ENCODE measurements around the gene PIP5K1B. TPM values are rescaled to one million over a fixed set of nuclear protein-coding genes. Genes with fewer than 3 reads are reported as not detected.

PIP5K1B gene
- polyA plus RNA-seq, 12 donors: 0.85 to 5.9 (median 1.4) TPM; not detected in 1

DNA sequence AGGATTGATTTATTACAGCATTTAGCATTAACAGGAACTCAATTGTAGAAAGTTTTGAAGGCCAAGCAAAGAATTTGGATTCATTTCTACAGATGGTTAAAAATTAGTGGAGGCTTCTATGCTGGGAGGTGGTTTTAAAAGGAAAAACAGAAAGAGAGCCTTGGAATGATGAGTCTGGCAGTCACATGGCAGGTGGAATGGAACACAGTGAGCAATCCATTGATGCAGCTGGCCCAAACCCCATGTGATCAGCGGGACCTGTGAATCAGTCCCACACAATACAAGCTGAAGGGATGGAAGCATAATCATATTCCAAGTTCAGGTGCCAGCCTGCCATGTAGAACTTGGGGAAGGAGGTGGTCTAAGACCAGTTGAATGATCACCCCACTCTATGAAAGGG is 147.9 kb downstream of the PIP5K1B start:
- DNase-seq: no peak

DNA sequence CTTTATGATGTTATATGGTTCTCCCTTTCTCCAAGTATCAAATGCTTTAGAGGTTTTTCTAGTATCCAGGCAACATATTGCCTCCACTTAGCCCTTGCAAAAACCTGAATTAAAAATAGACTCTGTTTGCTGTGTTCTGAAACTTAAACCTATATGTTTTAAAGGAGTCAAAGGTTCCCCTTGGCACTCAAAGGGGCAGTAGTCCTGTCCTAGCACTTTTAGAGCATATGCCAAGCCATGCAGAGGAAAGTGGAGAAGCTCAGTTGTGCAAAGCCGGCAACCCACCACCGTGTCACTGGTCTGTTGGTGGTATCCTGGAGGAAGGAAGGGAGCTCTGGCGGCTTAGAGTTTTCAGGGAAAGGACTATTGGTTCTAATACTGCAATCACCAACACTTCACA is 154.3 kb downstream of the PIP5K1B start:
- DNase-seq: no peak

DNA sequence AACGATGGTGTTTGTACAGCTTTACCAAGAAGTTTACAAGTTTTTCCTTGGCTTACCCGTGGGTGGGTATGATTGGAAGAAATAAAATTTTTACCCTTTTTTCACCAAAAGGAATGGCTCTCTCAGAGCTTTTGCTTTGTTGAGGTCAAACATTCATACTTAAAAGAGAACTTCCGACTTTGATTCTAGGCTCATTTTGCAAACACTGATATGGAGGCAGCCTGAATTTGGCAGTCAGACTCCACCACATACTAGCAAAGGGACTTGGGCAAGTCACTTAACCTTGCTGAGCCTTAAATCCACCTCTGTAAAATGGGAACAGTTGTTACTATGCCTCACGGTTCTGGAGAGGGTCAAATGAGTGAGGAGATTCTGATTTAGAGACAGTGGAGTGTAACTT is 155.4 kb downstream of the PIP5K1B start:
- no peak for DNase-seq

DNA sequence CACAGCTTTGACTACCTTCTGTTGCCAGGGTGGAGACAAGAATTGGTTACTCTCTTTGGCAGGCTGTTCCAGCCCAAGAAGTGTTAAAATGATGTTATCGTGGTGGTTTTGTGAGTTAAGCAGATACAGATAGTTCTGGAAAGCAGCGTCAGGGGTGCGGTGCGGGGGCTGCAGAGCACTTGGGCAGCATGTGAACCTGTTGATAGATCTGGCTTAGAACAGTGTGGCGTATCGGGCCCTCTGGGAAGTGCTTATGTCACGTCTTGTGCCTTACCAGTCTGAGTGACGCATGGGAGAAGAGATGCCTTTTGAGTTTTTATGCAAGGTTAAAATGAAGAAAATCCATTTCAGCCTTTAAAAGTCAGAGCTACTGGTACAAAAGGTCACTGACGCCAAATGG is 156.4 kb downstream of the PIP5K1B start:
- DNase-seq: no peak

DNA sequence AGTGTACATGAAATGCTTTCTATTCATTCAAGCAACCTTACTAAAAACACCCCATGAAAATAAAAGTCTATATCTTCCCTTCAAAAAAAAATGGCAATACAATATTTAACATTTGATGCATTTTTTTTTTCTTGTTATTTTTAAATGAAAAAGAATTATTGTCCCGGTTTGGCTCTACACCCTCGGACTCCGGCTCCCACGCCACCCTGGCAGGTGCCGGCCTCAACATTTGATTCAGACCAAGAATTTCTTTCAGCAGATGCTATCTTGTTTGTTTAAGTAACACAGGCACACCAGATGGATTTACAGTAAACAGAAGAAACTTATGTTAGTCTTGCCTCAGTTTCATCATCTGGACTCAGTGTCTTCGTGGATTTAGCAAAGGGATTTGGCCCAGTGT is 162.0 kb downstream of the PIP5K1B start:
- no peak for DNase-seq

DNA sequence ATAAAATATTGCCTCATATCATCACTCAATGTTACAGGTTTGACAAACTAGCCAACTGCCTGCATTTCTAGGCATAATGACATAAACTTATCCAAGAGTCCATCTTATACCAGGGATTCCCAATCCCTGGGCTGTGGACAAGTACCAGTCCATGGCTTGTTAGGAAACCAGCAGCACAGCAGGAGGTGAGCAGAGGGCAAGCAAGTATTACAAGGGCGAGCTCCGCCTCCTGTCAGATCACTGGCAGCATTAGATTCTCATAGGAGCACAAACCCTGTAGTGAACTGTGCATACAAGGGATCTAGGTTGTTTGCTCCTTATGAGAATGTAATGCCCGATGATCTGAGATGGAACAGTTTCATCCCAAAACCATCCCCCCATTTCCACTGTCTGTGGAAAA is 164.0 kb downstream of the PIP5K1B start:
- no peak for DNase-seq

DNA sequence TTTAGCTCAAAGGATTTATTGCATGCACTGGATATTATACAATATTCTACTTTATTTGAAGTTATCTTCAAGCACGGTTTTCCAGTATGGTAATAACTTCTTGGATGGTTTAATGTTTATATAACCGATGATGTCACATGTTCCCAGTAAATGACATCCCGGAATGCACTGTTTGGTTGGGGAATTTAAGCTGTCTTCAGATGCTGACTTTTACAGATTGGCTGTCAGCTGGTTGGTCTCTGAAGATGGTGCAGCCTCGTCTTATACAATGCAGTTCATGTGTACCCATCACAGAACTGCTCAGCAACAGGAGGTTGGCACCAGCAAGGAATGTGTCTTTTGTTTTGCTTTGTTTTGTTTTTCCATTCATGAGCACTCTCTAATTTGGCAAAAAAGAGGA is 165.0 kb downstream of the PIP5K1B start:
- no peak for DNase-seq

DNA sequence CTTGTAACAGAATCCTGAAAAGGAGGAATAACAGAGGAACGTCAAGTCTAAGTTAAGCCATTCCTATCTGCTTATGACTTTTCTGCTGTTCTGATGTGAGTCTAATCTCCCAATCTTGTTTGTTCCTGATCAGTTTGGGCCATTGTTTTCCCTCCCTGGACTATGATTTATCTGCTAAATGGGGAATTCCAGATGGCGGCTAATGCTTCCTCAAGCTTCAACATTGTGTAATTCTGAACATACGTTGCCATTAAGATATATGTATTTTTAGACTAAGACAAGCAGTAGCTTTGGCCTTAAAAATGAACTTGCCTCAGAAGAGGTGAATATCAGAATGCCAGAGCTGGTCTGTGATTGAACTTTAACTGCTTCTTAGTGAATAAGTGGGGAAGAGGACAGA is 166.2 kb downstream of the PIP5K1B start:
- DNase-seq: no peak

DNA sequence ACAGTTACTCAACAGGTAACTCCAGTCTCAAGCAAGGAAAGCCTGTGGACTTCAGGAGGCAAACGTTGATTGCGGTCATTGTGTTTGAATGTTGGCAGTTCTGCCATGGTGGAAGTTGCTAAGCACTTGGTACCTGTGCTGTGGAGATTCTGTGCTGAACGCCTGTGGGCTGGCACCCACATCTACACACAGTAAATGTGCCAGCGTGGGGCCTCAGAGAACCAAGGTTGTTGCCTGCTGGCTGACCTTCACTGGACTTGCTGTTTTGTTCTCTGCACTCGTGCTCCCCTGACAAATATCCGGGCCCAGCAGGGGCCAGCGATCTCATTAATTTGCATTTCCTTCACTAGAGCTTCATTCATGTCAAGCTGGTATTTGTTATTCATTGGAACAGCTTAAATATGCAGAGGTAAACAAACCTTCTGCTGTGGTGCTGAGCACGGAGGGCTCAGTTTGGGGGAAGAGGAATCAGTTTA is 167.0 kb downstream of the PIP5K1B start:
- no peak for DNase-seq

DNA sequence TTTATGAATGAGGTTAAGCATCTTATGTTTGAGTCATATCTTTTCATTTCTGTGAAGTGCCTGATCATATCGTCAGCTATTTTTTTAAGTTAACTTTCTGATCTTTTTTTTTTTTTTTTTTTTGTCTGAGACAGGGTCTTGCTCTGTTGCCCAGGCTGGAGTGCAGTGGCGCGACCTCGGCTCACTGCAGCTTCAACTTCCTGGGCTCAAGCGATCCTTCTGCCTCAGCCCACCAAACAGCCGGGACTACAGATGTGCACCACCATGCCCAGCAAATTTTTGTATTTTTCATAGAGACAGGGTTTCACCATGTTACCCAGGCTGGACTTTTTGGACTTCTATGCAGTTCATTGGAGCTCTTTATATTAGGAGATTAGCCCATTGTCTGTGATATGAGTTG is 168.1 kb downstream of the PIP5K1B start:
- DNase-seq: no peak

DNA sequence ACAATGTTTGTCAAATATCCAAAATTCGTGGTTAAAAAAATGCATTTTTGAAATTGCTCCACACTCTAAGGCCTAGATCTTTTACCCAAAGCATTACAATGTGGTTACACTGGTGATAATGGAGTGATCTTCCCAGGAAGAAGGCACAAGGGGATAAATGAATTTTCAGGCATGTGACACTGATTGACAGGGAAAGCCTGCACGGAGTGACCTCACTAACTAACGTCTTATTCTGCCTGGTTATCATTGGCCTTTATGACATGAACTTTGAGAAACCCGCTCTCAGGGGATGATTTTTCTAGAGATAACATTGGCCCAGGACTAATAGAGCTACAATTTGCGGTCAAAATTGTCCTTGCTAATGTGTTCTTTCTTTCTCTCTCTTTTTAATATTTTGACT is 171.2 kb downstream of the PIP5K1B start:
- DNase-seq: no peak

DNA sequence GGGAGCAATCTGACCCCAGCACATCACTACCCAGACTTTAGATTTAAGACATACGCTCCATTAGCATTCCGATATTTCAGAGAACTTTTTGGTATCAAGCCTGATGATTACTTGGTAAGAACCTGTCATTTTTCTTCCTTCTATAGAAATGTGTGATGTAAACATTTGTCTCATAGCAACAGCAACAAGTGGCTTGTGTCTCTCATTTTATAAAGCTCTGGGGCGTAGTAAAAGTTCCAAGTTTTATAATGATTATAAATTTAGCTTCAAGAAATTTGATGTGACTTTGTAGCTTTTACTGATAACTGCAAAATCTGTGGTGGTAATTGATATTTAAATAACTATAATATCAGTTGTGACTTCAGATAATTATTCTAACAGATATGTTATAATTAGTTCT is 171.6 kb downstream of the PIP5K1B start:
- DNase-seq: no peak

DNA sequence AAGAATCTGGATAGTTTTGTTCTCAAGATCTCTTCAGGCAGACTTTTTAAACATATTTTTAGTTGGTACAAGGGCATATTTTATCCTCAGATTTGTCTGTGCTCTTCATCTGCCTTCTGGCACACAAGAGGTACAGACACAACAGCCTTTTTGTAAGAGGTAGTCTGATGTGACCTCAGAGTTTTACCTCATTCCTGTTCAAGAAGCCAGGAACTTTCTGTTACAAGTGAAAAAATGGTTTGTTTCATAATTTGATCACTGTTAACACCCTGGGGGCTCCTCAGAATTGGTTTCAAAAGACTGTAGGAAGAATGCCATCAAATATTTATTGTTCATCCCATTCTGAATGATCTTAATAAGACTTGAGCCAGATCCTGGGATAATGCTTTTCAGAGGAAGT is 172.2 kb downstream of the PIP5K1B start:
- DNase-seq: no peak

DNA sequence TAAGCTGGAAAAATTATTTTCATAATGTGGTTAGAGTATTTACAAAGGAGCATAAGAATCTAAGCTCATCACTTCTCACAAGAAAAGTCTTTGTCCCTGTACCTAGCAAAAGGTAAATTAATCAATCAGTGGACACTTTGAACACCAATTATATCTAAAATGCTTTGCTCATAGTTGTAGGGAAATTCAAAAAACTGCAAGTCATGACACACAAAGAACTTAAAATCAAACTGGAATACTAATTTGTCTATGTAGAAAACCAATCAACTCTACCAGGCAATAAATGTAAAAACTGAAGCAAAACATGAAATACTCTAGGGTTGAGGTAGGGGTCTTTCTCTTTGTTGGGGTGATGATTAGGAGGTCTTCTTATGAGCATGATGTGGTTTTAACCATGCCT is 173.4 kb downstream of the PIP5K1B start:
- no peak for DNase-seq

DNA sequence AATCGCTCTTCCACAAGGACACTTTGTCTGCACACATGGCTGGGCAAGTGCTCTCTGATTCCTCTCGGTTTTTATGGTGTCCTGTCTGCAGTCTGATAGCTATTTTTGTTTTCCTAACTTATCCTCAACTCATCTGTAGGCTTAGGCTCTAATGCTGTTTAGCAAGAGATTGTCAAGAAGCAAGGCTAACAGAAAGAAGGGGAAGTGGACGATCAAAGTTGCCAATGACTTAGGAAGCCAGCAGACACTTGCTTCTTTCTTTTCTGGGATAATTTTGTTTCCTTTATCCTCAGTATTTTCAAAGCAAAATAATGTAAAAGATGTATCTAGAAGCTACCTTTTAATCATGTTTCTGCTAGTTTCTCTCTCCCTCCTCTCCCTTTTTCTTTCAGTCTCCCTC is 178.2 kb downstream of the PIP5K1B start:
- no peak for DNase-seq

DNA sequence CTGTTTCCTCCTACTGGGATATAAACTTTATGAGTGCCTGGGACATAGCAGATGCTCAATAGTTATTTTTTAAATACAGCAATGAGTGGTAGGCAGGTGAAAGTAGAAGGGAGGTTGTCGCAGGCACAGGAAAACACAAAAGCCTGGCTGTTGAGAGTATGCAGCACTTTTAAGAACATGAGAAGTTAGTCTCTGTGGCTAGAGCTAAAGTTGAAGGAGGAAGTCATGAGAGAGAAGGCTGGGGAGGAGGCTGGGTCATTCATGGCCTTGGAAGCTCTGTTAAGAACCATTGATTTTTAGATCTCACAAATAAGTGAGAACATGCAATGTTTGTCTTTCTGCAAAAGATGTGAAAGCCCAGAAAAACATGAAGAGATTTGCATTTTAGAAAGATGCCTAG is 182.2 kb downstream of the PIP5K1B start:
- DNase-seq: no peak

DNA sequence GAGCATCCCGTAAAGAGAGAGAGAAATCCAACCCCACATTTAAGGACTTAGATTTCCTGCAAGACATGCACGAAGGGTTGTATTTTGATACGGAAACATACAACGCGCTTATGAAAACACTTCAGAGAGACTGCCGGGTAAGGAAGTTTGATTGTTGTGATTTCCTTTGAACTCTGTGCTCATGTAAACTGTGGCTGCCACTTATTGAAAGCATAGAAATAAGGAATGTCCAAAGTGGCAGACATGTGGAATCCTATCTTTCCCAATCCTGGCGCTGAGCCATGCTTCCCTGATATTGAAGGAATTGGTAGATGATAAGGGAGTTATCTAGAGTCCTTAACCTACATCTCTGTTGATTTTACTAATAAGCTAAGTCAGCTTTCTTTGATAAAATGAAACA is 189.5 kb downstream of the PIP5K1B start:
- DNase-seq: no peak

DNA sequence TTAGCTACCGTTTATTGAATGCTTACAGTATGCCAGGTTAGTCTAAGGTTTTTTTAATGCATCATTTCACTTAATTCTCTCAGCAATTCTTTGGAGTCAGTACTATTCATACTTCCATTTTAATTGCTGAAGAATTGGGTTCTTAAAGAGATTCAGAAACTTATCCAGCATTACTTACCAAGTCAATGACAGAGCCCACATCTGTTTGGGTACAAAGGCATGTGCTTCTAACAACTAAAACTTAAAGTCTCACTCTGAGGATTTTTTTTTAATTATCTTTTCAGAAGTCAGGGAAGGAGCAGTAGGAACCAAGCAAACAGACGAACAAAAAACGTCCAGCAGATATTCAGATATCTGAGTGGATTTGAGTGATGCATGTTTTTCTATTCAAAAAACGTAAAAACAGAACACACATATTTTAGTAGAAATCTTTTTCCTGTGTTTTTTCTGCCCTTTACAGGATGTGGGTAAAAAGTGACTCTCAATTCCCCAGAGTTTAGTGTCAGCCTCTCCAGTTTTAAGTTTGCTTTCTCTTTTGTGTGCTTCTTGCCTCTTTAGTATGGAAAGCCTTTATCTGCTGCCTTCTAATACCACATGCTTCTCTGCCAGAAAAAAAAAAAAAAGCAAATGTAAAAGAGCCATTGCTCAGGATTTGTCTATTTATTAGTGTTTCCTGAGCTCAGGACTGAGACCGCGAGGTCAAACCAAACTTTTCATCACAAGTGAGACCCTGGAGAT is 190.9 kb downstream of the PIP5K1B start:
- DNase-seq: no peak

DNA sequence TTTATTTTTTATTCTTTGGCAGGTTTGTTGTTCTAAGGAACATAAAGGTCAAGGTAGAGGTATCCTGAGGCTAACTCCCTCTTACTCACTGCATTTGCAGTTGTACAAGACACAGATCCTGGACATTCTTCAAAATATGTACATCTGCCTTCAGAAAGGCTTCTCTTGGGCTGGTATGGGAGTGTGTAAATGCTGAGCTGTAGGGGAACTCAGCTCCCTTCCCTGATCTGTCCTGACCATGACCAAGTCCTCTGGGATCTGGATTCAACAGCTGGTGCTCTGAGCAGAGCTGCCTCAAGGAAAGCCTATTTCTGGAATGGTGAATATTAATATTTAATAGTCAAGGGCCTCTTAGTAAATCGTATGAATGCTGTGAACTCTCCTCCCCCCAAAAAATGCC is 191.4 kb downstream of the PIP5K1B start:
- DNase-seq: no peak

DNA sequence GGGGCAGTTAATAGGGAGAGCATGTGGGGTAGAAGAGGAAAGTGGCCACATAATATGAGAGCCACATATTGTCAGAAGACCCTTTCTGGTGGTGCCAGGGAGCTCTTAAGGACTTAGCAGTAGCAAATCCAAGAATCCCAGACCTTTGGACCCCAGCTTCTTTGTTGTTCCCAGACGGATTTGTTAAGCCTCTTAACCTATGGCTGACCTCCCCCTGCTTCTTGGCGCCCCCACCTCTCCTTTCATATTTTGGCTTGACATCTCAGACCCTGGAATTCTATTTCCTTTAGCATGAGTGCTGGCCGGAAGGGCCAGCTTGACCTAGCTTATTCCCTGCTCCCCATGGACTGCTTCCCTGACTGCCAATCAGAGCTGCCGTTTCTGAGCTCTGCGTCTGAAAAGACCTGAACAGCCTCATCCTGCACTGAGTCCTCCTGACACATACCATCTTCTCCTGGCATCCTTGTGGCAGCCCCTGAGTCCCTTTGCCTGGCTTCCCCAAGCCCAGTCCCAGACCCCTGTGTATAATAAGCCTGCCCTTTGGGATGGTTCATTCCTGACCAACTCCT is 192.6 kb downstream of the PIP5K1B start:
- no peak for DNase-seq

DNA sequence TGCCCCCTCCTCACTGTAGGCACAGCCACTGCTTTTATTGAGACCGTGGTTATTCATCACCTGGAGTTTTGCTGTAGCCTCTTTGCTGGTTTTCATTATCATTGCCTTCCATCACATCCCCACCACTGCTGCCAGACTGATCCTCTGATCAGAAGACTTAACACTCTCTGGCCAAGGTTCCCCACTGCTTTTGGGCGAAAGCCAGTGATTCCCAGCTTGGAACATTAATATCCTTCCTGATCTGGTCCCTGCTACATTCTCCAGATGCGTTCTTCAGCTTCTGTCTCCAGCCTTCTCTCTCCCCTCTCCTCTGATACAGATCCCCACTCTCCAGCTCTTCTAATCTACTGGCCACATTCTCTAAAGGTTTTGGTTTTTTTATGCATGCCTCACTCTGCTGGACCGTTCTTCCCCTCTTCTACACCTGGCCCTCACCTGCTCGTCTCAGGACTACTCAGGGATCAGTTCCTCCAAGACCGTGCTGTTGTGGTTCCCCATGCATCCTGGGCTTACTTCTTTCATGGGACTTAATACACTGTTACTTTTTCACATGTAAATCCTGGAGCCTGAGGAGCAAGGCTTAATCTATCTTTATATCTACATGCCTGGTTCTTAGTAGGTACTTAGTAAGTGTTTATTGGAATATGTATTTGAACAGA is 193.9 kb downstream of the PIP5K1B start:
- DNase-seq: no peak

DNA sequence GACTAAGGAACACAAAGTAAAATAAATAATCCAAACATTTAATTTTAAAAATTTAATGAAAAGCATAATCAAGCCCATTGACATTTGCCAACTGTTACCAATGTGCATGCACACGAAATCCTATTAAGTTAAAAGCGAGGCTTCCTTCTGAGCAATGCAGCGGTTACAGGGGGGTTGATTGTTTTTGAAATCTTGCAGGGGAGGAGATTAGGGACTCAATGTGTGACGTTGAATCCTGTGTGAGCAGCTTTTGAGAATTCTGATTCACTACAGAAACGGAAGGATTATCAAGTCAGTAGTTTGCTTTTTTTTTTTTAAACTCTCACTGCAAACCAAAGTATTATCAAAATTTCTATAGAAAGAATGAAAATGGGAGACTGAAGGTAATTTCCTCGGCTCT is 199.4 kb downstream of the PIP5K1B start:
- no peak for DNase-seq

DNA sequence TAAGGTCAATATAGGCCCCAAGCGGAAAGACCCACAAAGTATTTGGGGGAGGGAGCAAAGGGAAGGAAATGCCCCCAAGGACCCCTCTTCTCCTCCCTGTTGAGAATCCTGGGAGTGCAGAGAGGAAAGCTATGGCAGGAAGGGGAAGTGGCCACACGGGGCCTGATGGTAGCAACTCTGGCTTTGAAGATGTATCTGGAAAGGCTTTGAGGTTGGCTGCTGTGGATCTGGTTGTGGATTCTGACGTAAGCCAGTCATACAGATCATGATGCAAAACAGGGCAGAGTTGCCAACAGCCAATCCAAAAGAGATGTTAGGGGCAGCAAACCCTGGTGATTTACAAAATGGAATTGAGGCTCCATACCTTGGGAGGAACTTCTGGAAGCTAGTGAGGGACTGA is 200.1 kb downstream of the PIP5K1B start:
- DNase-seq: no peak
